ENCODE data around the gene PTPRS. TPM values are rescaled to one million over a fixed set of nuclear protein-coding genes. Genes with fewer than 3 reads are reported as not detected.
A peak's percentile ranks its signal among the peaks of the same experiment; 100 is the strongest.

Gene PTPRS
- polyA plus RNA-seq, 1 experiment, result 40.1 TPM

DNA sequence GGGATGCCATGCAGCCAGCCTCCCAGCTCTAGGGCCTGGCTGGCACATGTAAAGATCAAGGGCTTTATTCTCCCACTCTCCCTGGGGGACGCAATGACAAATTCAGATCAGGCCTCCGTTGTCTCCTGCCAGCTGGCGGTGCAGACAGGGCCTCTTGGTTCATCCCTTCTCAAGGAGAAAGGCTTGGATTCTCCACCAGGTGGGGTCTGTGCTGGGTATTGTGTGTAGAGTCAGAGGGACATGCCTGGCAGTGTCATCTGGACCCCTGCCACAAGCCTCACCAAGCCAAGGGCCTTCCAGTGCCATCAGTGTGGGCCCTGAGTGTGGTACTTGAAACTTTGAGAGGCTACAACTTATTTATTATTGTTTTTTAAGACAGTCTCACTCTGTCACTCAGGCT lies 8.4 kb upstream of the PTPRS start:
- ChIA-PET POLR2A (no interaction called here), CTCF (no interaction called here)
- no peak for DNase-seq (ENCODE audit: low read depth)
- Histone ChIP-seq H3K27me3 (ENCODE audit: control insufficient read depth, insufficient read depth, low read length) (peaks cover 4% of the 10 kb centered on the region; the same call in 1 of the 2 replicates), H3K4me3 (ENCODE audit: low read depth, low read length) (no peak overlapping the region), H3K36me3 (ENCODE audit: control insufficient read depth, insufficient read depth, low read length) (no peaks in the 10 kb centered on the region)
- TF ChIP-seq, protein P1, sequence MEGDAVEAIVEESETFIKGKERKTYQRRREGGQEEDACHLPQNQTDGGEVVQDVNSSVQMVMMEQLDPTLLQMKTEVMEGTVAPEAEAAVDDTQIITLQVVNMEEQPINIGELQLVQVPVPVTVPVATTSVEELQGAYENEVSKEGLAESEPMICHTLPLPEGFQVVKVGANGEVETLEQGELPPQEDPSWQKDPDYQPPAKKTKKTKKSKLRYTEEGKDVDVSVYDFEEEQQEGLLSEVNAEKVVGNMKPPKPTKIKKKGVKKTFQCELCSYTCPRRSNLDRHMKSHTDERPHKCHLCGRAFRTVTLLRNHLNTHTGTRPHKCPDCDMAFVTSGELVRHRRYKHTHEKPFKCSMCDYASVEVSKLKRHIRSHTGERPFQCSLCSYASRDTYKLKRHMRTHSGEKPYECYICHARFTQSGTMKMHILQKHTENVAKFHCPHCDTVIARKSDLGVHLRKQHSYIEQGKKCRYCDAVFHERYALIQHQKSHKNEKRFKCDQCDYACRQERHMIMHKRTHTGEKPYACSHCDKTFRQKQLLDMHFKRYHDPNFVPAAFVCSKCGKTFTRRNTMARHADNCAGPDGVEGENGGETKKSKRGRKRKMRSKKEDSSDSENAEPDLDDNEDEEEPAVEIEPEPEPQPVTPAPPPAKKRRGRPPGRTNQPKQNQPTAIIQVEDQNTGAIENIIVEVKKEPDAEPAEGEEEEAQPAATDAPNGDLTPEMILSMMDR (IDR thresholded peaks at IDR 0.05; ENCODE audit: insufficient read depth, low read depth, low read length), result peak; percentile 9; the same call in 1 of the 2 replicates

DNA sequence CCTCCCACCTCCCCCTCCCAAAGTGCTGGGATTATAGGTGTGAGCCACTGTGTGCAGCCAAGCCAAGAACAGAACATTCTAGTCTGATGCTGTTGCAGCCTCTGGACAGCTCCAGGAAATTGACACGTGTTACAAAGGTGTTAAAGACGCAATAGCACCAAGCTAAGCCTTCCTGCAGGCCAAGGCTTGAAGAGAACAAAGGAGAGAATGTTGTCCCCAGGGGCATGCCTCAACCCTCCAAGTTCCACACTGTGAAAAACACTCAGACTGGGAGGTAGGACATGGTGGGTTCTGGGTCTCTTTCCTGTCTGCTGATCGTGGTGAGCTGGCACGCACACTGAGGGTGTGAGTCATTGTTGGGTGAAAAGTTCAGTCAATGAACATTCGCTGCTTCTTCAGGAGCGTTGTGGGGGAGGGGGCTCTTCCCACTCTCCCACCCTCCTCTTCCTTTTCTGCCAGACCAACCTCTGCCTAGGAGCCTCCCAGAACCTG lies 5.3 kb upstream of the PTPRS start:
- no peak overlapping the region for H3K4me3 ChIP-seq (ENCODE audit: low read depth, low read length)
- ChIA-PET CTCF (interaction anchor here (0.7 to 0.9 kb wide), 3 partner anchors 14 to 650 kb away, joined by 3 read pairs; no protein-coding TSS in a partner anchor), POLR2A (no interaction called here)
- TF ChIP-seq, protein P1 (IDR thresholded peaks at IDR 0.05; ENCODE audit: insufficient read depth, low read depth, low read length), result no peak
- H3K27me3 ChIP-seq (ENCODE audit: control insufficient read depth, insufficient read depth, low read length), result peaks cover 1% of the 10 kb centered on the region; the same call in 1 of the 2 replicates
- no peak for DNase-seq (ENCODE audit: low read depth)
- H3K36me3 ChIP-seq (ENCODE audit: control insufficient read depth, insufficient read depth, low read length), result no peaks in the 10 kb centered on the region

DNA sequence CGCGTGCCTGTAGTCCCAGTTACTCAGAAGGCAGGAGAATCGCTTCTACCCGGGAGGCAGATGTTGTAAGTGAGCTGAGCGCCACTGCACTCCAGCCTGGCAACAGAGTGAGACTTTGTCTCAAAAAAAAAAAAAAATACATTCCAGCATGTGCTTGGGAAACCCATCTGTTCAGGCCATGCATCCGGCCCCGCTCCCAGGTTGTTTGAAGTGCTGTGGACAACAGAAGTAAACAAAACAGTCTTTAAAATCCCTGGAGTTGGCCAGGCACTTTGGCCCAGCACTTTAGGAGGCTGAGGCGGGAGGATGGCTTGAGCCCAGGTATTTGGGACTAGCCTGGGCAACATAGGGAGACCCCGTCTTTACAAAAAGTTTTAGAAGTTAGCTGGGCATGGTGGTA lies 3.2 kb upstream of the PTPRS start:
- POLR2A ChIA-PET, result no interaction called here
- DNase-seq (ENCODE audit: low read depth), result peak; percentile 60
- Histone ChIP-seq H3K4me3 (ENCODE audit: low read depth, low read length) (no peak overlapping the region), H3K36me3 (ENCODE audit: control insufficient read depth, insufficient read depth, low read length) (no peaks in the 10 kb centered on the region), H3K27me3 (ENCODE audit: control insufficient read depth, insufficient read depth, low read length) (peaks cover 7% of the 10 kb centered on the region)
- TF ChIP-seq, protein P1 (IDR thresholded peaks at IDR 0.05; ENCODE audit: insufficient read depth, low read depth, low read length), result no peak
- CTCF ChIA-PET, result no interaction called here

DNA sequence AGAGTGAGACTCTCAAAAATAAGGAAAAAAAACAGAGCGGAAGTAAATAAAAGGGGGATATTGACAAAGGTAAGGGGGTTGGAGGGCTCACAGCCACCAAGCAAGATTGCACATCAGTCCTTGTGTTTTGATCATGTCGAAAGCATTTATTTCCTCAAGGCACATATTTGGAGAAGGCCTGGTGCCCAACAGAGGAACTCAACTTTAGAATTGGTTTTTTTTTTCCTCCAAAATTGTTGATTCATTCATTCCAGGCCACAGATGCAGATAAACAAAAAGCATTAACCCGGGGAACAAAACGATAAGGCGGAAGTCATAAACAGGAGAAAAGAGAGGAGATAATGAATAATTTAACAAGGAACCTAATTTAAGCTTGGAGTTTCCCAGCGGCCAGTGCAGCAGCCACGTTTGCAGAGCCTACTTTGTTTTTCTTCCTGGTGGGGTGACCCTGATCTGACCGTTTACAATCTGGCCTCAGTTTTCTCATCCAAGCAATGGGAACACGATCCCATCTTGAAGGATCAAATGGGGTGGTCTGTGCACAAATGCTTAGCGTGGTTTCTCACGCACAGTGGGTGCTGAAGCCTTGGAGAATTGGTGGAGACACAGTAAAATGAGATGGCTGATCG lies 2.1 kb upstream of the PTPRS start:
- no peak for DNase-seq (ENCODE audit: low read depth)
- Histone ChIP-seq H3K36me3 (ENCODE audit: control insufficient read depth, insufficient read depth, low read length) (no peaks in the 10 kb centered on the region), H3K4me3 (ENCODE audit: low read depth, low read length) (no peak overlapping the region), H3K27me3 (ENCODE audit: control insufficient read depth, insufficient read depth, low read length) (peaks cover 11% of the 10 kb centered on the region)
- CTCF ChIA-PET, result no interaction called here
- TF ChIP-seq, protein P1 (IDR thresholded peaks at IDR 0.05; ENCODE audit: insufficient read depth, low read depth, low read length), result no peak
- POLR2A ChIA-PET, result no interaction called here

DNA sequence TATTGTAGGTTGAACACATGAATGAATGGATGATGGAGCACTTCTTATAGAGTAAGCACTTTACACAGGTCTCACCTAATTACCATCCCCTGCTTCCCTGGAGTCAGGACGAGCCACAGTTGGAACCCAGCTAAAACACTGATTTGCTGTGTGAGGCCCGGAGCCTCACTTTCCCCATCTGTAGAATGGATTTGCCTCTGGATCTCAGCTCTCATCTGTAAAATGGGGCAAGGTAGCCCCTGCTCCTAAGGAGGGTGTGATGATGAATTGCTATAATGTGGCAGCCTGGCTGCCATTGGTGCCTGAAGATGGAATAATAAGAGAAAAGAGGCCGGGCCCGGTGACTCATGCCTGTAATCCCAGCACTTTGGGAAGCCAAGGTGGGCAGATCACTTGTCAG lies 1.4 kb upstream of the PTPRS start:
- H3K36me3 ChIP-seq (ENCODE audit: control insufficient read depth, insufficient read depth, low read length), result no peaks in the 10 kb centered on the region
- TF ChIP-seq, protein P1 (IDR thresholded peaks at IDR 0.05; ENCODE audit: insufficient read depth, low read depth, low read length), result no peak
- H3K4me3 ChIP-seq (ENCODE audit: low read depth, low read length), result no peak overlapping the region
- DNase-seq (ENCODE audit: low read depth), result no peak
- ChIA-PET POLR2A (no interaction called here), CTCF (no interaction called here)
- peaks cover 17% of the 10 kb centered on the region for H3K27me3 ChIP-seq (ENCODE audit: control insufficient read depth, insufficient read depth, low read length)

All from BJ (cell line).